GM23248 (cell line): Measurements from ENCODE around the gene PGK1.

Experiments used
- EZH2 ChIP-seq: fragments of 200-600 bp; sonication (generic); IDR thresholded peaks from 2 replicates; pipeline ENCODE4 v1.6.1; 2018; ENCODE audit warnings: antibody characterized with exemption, mild to moderate bottlenecking; ENCODE audit not compliant: insufficient read depth, poor library complexity, severe bottlenecking
- EZH2phosphoT487 ChIP-seq: fragments of 200-600 bp; sonication (generic); IDR thresholded peaks from 2 replicates; pipeline ENCODE4 v1.6.1; 2018; ENCODE audit warnings: antibody characterized with exemption, moderate library complexity, mild to moderate bottlenecking, low read depth; ENCODE audit not compliant: insufficient read depth

GRCh38 chrX:78130396-78130795, 26.3 kb downstream of the PGK1 start:
- no peak for TF ChIP-seq EZH2phosphoT487
- TF ChIP-seq EZH2: no peak
